MCF 10A (cell line): ENCODE measurements around the gene NR5A2. TPM values are rescaled to one million over a fixed set of nuclear protein-coding genes. Genes with fewer than 3 reads are reported as not detected.

Experiments
- Bru-seq: library from RNA; stranded (reverse); fragments of 400-500 nt; gene quantifications from one replicate; lab custom pipeline; 2021; lab: Mats Ljungman, UMichigan
- BruChase-seq, 2 experiments: library from RNA; stranded (reverse); fragments of 400-500 nt; gene quantifications; one replicate each; lab custom pipeline; 2021; lab: Mats Ljungman, UMichigan
- BruUV-seq: library from RNA; stranded (reverse); fragments of 400-500 nt; replicated peaks from 2 replicates; lab custom pipeline; 2021; lab: Mats Ljungman, UMichigan
- CTCF ChIA-PET: fragments of 300-600 bp; sonication (Branson Sonifier 250); formaldehyde crosslinking; extraction: SDS; loops from one replicate; lab custom pipeline; 2021; ENCODE audit warnings: antibody characterized with exemption, inconsistent platforms; lab: Yijun Ruan, JAX
- POLR2A ChIA-PET: fragments of 300-600, 350-650 bp; sonication (Branson Sonifier 250); formaldehyde crosslinking; extraction: SDS; loops from one replicate; lab custom pipeline; 2020; ENCODE audit warnings: antibody characterized with exemption, inconsistent platforms; lab: Yijun Ruan, JAX
- DNase-seq: peaks from one replicate; pipeline ENCODE4 v3.0.0-alpha.2; 2018; ENCODE audit not compliant: unreplicated experiment
- H3K27ac Mint-ChIP-seq: one replicate; pipeline ENCODE4 v1.8.0; 2022; ENCODE audit warnings: mild to moderate bottlenecking, low read depth, mixed read lengths; ENCODE audit not compliant: unreplicated experiment
- H3K27me3 Mint-ChIP-seq: one replicate; pipeline ENCODE4 v1.8.0; 2022; ENCODE audit warnings: mixed read lengths; ENCODE audit not compliant: insufficient read depth, unreplicated experiment
- H3K36me3 Mint-ChIP-seq: one replicate; pipeline ENCODE4 v1.8.0; 2022; ENCODE audit warnings: mild to moderate bottlenecking, moderate library complexity, mixed read lengths; ENCODE audit not compliant: insufficient read depth, unreplicated experiment
- H3K4me1 Mint-ChIP-seq: one replicate; pipeline ENCODE4 v1.8.0; 2022; ENCODE audit warnings: mixed read lengths; ENCODE audit not compliant: insufficient read depth, unreplicated experiment
- H3K4me3 Mint-ChIP-seq: one replicate; pipeline ENCODE4 v1.8.0; 2022; ENCODE audit warnings: mild to moderate bottlenecking, moderate library complexity, mixed read lengths; ENCODE audit not compliant: unreplicated experiment
- H3K9me3 Mint-ChIP-seq: one replicate; pipeline ENCODE4 v1.8.0; 2022; ENCODE audit warnings: mixed read lengths; ENCODE audit not compliant: unreplicated experiment
- CTCF ChIP-seq: fragments of 200-600 bp; IDR thresholded peaks from one replicate; pipeline ENCODE4 v1.8.0; 2022; ENCODE audit warnings: antibody characterized with exemption, mild to moderate bottlenecking; ENCODE audit not compliant: unreplicated experiment
- intact Hi-C: fragments of 100-400 bp; cut with micrococcal nuclease; formaldehyde crosslinking; loops from 2 replicates; pipeline ENCODE4 v1.14.1; 2022
- long read RNA-seq: library from polyadenylated mRNA; stranded (forward); transcript quantifications from one replicate; pipeline ENCODE4 v2.0.0, GENCODE V29; 2022
- total RNA-seq: library from RNA; stranded (reverse); gene quantifications from 2 replicates; pipeline ENCODE4 v1.2.3, GENCODE V29; 2022

The NR5A2 gene
- total RNA-seq, result 0.09 TPM in 1 of 2 replicates, not detected in the other
- percentile 11 among the genes with signal in this experiment for Bru-seq, nascent RNA
- BruChase-seq, experiment 1, labeled RNA remaining after a 6-hour chase, result percentile 7 among the genes with signal in this experiment
- BruChase-seq, experiment 2, labeled RNA remaining after a 2-hour chase, result percentile 8 among the genes with signal in this experiment
- long read RNA-seq, result 0 reads

- TF ChIP-seq CTCF, result no peak
- Mint-ChIP-seq H3K36me3 (no peaks in the 10 kb centered on the region), H3K4me3 (peak within 1 kb of the TSS; percentile 77), H3K27me3 (no peaks in the 10 kb centered on the region), H3K9me3 (no peaks in the 10 kb centered on the region), H3K27ac (peak within 1 kb of the TSS; percentile 24), H3K4me1 (peaks cover 10% of the 10 kb centered on the region)
- CTCF ChIA-PET, result interaction anchor here (0.6 to 1.6 kb wide), 4 partner anchors 16 to 343 kb away, joined by 3 to 8 read pairs (median 4); no protein-coding TSS in a partner anchor
- intact Hi-C loops, result loop anchor here (5.0 kb wide), 1 partner anchor 485 kb away; no protein-coding TSS in a partner anchor
- POLR2A ChIA-PET, result interaction anchor here (0.7 to 1.6 kb wide), 4 partner anchors 8 to 100 kb away, joined by 3 to 5 read pairs (median 4); no protein-coding TSS in a partner anchor
- BruUV-seq, result no TSS peak
- DNase-seq, result no peak
Observed at GRCh38 chr1:200027264-200027823, at the start of gene NR5A2. Gene NR5A2 (plus strand): TSS chr1:200027710. CDS start chr1:200027848, 138 bp downstream.

GRCh38 chr1:199978408-199978940 is 49.0 kb upstream of the NR5A2 start:
- intact Hi-C loops, result no loop called here
- Mint-ChIP-seq H3K4me1 (peaks cover 6% of the 10 kb centered on the region), H3K4me3 (no peak overlapping the region), H3K36me3 (no peaks in the 10 kb centered on the region), H3K9me3 (no peaks in the 10 kb centered on the region), H3K27ac (no peak overlapping the region), H3K27me3 (no peaks in the 10 kb centered on the region)
- no peak for TF ChIP-seq CTCF
- BruUV-seq, result no TSS peak
- POLR2A ChIA-PET, result interaction anchor here (0.6 to 0.7 kb wide), 2 partner anchors 224 to 310 kb away, joined by 3 to 5 read pairs; no protein-coding TSS in a partner anchor
- DNase-seq, result no peak
- CTCF ChIA-PET, result interaction anchor here (0.6 to 1.3 kb wide), 2 partner anchors 9 to 1792 kb away, joined by 3 read pairs; no protein-coding TSS in a partner anchor

GRCh38 chr1:199979071-199979470 is 48.4 kb upstream of the NR5A2 start:
- peaks cover 6% of the 10 kb centered on the region for H3K4me1 Mint-ChIP-seq
- H3K9me3 Mint-ChIP-seq, result no peaks in the 10 kb centered on the region
- CTCF ChIA-PET, result interaction anchor here (0.7 kb wide), 1 partner anchor 16 kb away, joined by 3 read pairs; no protein-coding TSS in a partner anchor
- no peak overlapping the region for H3K4me3 Mint-ChIP-seq
- H3K36me3 Mint-ChIP-seq, result no peaks in the 10 kb centered on the region
- DNase-seq, result no peak
- no peaks in the 10 kb centered on the region for H3K27me3 Mint-ChIP-seq
- POLR2A ChIA-PET, result interaction anchor here (0.7 kb wide), 1 partner anchor 311 kb away, joined by 3 read pairs; no protein-coding TSS in a partner anchor
- no peak overlapping the region for H3K27ac Mint-ChIP-seq
- no TSS peak for BruUV-seq
- no peak for TF ChIP-seq CTCF
- intact Hi-C loops, result no loop called here

- ChIA-PET POLR2A (interaction anchor here (0.6 kb wide), 1 partner anchor 33 kb away, joined by 3 read pairs; no protein-coding TSS in a partner anchor), CTCF (interaction anchor here (0.7 kb wide), 1 partner anchor 16 kb away, joined by 3 read pairs; no protein-coding TSS in a partner anchor)
- intact Hi-C loops, result no loop called here
- Mint-ChIP-seq H3K36me3 (no peaks in the 10 kb centered on the region), H3K27ac (no peak overlapping the region), H3K4me3 (no peak overlapping the region), H3K27me3 (no peaks in the 10 kb centered on the region), H3K9me3 (no peaks in the 10 kb centered on the region), H3K4me1 (peaks cover 6% of the 10 kb centered on the region)
- DNase-seq, result no peak
- no peak for TF ChIP-seq CTCF
- no TSS peak for BruUV-seq
Observed at GRCh38 chr1:199981584-199981983, 45.9 kb upstream of the NR5A2 start.
